ENCODE data around the gene AGTR1. TPM values are rescaled to one million over a fixed set of nuclear protein-coding genes. Genes with fewer than 3 reads are reported as not detected.

Gene AGTR1
- total and polyA plus RNA-seq, 8 donors: 0.56 to 2.6 (median 0.82) TPM

DNA sequence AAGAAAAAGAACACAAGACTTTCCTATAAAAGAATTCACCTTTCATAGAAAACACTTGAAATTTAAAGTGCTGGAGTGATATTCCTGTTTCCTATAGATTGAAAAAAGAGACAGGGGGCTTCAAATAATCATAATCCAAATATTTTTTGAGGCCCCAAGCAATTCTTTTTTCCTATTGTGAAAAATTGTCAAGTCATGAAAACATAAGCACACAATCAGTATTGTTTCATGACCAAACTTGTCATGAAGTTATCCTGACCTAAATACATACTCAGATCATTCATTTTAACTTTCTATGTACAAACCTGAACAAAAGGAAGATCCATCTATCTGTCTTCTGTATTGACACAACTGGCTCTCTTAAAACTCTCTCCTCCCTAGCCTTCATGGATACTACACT lies 57.9 kb downstream of the AGTR1 start:
- Histone ChIP-seq H3K27ac (no peak overlapping the region), H3K27me3 (no peaks in the 10 kb centered on the region), H3K9me3 (no peaks in the 10 kb centered on the region), H3K4me3 (no peak overlapping the region), H3K36me3 (no peaks in the 10 kb centered on the region), H3K4me1 (peaks cover 0 to 7% (median 0%) of the 10 kb centered on the region in 3 donors)
- intact Hi-C loops (cut with DNase I): no loop called here
- no peak for ATAC-seq
- DNase-seq: no peak
- FAIRE-seq: no peak
- TF ChIP-seq CTCF (IDR thresholded peaks at IDR 0.05): no peak

DNA sequence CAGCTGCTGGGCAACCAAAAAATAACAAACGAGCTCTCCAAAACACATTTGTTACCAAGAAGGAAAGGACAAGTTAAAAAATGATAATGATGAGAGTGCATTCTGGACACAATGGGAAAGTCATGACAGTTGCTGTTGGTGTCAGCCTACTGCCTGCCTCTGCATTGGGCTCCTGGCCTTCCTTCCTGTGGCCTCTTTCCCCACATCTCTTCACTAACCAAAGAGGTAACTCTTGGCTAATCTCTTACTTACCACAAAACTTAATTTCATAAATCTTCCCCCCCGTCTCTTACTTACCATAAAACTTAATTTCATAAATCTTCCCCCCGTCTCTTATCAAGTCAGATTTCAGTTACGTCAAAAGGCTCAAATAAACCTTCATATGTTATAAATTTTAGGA lies 58.6 kb downstream of the AGTR1 start:
- H3K27me3 ChIP-seq: no peaks in the 10 kb centered on the region
- no peak for FAIRE-seq
- peaks cover 0 to 7% (median 0%) of the 10 kb centered on the region in 3 donors for H3K4me1 ChIP-seq
- TF ChIP-seq CTCF (IDR thresholded peaks at IDR 0.05): no peak
- DNase-seq: no peak
- H3K9me3 ChIP-seq: no peaks in the 10 kb centered on the region
- H3K27ac ChIP-seq: no peak overlapping the region
- H3K4me3 ChIP-seq: no peak overlapping the region
- intact Hi-C loops (cut with DNase I): no loop called here
- H3K36me3 ChIP-seq: no peaks in the 10 kb centered on the region
- no peak for ATAC-seq
- 85 to 94% methylated on average over 4 of the region's 4 CpGs for WGBS, 2 donors

DNA sequence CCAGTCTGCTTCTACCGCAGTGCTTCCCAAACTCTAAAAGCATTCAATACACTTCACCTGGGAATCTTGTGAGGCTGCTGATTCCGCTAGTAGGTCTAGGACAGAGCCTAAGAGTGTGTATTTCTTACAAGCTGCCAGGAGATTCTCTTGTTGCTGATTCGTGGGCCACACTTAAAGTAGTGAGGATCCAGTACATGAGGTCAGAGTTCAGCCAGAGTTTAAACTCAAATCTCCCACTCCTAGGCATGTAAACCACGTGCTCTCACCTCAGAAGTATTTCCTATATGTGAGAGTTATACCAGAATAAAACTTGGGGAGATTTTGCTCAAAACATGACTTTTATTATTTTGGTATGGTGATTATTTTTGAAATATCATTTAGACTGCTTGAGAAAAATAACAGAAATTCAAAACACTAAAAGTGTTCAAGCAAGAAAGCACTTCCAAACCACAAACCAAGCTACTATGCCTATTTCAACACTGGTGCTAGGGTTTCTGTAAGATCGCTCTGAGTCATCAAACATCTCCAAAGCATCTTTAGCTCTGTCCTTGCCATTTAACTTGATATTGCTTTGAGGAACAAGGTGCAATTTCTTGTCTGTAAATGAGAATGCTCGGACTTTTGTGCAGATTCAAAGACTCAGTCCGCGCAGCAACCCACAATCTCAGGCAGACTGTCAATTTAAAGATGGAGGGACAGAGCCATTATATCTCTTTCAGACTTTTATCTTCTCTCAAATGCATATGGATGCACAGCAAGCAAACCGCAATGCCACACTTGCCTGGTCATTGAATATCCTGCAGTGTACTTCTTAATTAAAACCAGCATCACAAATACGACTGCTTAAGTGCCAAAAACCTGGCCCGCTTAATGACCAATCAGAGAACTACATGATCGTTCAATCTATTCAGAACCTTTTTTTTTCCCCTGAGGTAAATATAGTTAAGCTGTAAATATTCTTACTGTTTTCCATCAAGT lies 59.8 kb downstream of the AGTR1 start:
- WGBS, 2 donors: 64 to 78% methylated on average over 12 of the region's 12 CpGs
- H3K9me3 ChIP-seq: no peaks in the 10 kb centered on the region
- DNase-seq: no peak
- H3K4me1 ChIP-seq: peaks cover 0 to 7% (median 0%) of the 10 kb centered on the region in 3 donors
- FAIRE-seq: no peak
- peak overlapping the region in 2 of 4 donors; percentile 26 to 28 for H3K4me3 ChIP-seq
- peak in 3 of 4 donors; percentile 23 to 66 (median 42) for ATAC-seq
- intact Hi-C loops (cut with DNase I): no loop called here
- TF ChIP-seq CTCF (IDR thresholded peaks at IDR 0.05): no peak
- no peaks in the 10 kb centered on the region for H3K27me3 ChIP-seq
- no peak overlapping the region for H3K27ac ChIP-seq
- no peaks in the 10 kb centered on the region for H3K36me3 ChIP-seq

GRCh38 chr3:148758303-148758884 lies 60.7 kb downstream of the AGTR1 start:
- FAIRE-seq: no peak
- Histone ChIP-seq H3K4me1 (peaks cover 0 to 7% (median 0%) of the 10 kb centered on the region in 3 donors), H3K9me3 (no peaks in the 10 kb centered on the region), H3K27me3 (no peaks in the 10 kb centered on the region), H3K36me3 (no peaks in the 10 kb centered on the region), H3K4me3 (peak overlapping the region in 2 of 4 donors; percentile 26 to 28), H3K27ac (peak overlapping the region in 1 of 4 donors; percentile 51)
- intact Hi-C loops (cut with DNase I): no loop called here
- TF ChIP-seq CTCF (IDR thresholded peaks at IDR 0.05): no peak
- no peak for DNase-seq
- ATAC-seq: peak; percentile 44 to 72 (median 66)
- WGBS, 2 donors: 9 to 11% methylated on average over 3 of the region's 3 CpGs
